ENCODE measurements around the gene FHDC1.
"Not testable (repeated sequence)": the region's sequence is repeated elsewhere in the genome, so short reads cannot be mapped to it uniquely, and the experiment has no call there.

The FHDC1 gene

GRCh38 chr4:152935631-152936445, at the start of gene FHDC1:
Gene FHDC1, plus strand, starts transcription at chr4:152936323. Its CDS starts 6,735 bp downstream, at chr4:152943058.
- DNase-seq, result no peak

- DNase-seq, result no peak
These were observed 48.1 kb upstream of the FHDC1 start for GRCh38 chr4:152887981-152888380.

- DNase-seq, result no peak
These were observed 43.1 kb upstream of the FHDC1 start for GRCh38 chr4:152892974-152893373.

GRCh38 chr4:152894673-152895072, 41.5 kb upstream of the FHDC1 start:
- DNase-seq, result no peak

GRCh38 chr4:152896811-152897210, 39.3 kb upstream of the FHDC1 start:
- no peak for DNase-seq

- not testable (repeated sequence) for DNase-seq
These were observed 38.0 kb upstream of the FHDC1 start for GRCh38 chr4:152898133-152898532.

GRCh38 chr4:152898606-152899005, 37.5 kb upstream of the FHDC1 start:
- no peak for DNase-seq

GRCh38 chr4:152900395-152900794, 35.7 kb upstream of the FHDC1 start:
- DNase-seq, result no peak

GRCh38 chr4:152901205-152901604, 34.9 kb upstream of the FHDC1 start:
- DNase-seq, result no peak

GRCh38 chr4:152903658-152904057, 32.5 kb upstream of the FHDC1 start:
- no peak for DNase-seq

- DNase-seq, result no peak
These were observed 26.2 kb upstream of the FHDC1 start for GRCh38 chr4:152909901-152910300.

GRCh38 chr4:152910521-152910920, 25.6 kb upstream of the FHDC1 start:
- no peak for DNase-seq

GRCh38 chr4:152917543-152918395, 18.4 kb upstream of the FHDC1 start:
- no peak for DNase-seq

- no peak for DNase-seq
These were observed 16.3 kb upstream of the FHDC1 start for GRCh38 chr4:152919826-152920225.

- no peak for DNase-seq
These were observed 15.4 kb upstream of the FHDC1 start for GRCh38 chr4:152920768-152921167.

GRCh38 chr4:152921284-152921683, 14.8 kb upstream of the FHDC1 start:
- no peak for DNase-seq

GRCh38 chr4:152925851-152926250, 10.3 kb upstream of the FHDC1 start:
- no peak for DNase-seq

- no peak for DNase-seq
These were observed 9.2 kb upstream of the FHDC1 start for GRCh38 chr4:152926959-152927358.

- no peak for DNase-seq
These were observed 8.4 kb upstream of the FHDC1 start for GRCh38 chr4:152927737-152928136.

GRCh38 chr4:152928286-152928685, 7.8 kb upstream of the FHDC1 start:
- DNase-seq, result no peak

GRCh38 chr4:152929888-152930287, 6.2 kb upstream of the FHDC1 start:
- no peak for DNase-seq

GRCh38 chr4:152935143-152935542, 980 bp upstream of the FHDC1 start:
- no peak for DNase-seq

GRCh38 chr4:152936446-152937335, 568 bp downstream of the FHDC1 start:
- no peak for DNase-seq
